K562 (cell line): ENCODE data around the gene CS. TPM values are rescaled to one million over a fixed set of nuclear protein-coding genes. Genes with fewer than 3 reads are reported as not detected.

Experiments
- BHLHE40 ChIP-seq: IDR thresholded peaks from 2 replicates; pipeline ENCODE4 v1.6.1; 2011; ENCODE audit warnings: low read length, improper control_type of control experiment
- CTBP1 ChIP-seq: fragments of 450-650 bp; IDR thresholded peaks from 2 replicates; pipeline ENCODE4 v1.6.1; 2016; ENCODE audit warnings: borderline replicate concordance
- FOXJ3 ChIP-seq: sonication (generic); formaldehyde crosslinking; IDR thresholded peaks from 2 replicates; pipeline ENCODE4 v1.4.0; 2020; ENCODE audit warnings: mild to moderate bottlenecking, missing genetic modification reagents
- HNRNPK ChIP-seq: fragments of 200-400 bp; formaldehyde crosslinking; IDR thresholded peaks from one replicate; pipeline ENCODE4 v1.6.1; 2018; ENCODE audit warnings: mild to moderate bottlenecking, low read depth, low read length; ENCODE audit not compliant: poor library complexity, severe bottlenecking
- JUN ChIP-seq, 2 experiments: sonication (generic) in 1 of 2; formaldehyde crosslinking in 1 of 2; IDR thresholded peaks; 2 replicates each; pipeline versions ENCODE4 v1.6.1 to v1.8.0; 2012 to 2022; ENCODE audit warnings: borderline replicate concordance in 2 of 2, mild to moderate bottlenecking in 2 of 2, improper control_type of control experiment in 1 of 2, low read depth in 1 of 2, low read length in 1 of 2, missing genetic modification reagents in 1 of 2
- MCM3 ChIP-seq: fragments of 450-650 bp; IDR thresholded peaks from 2 replicates; pipeline ENCODE4 v1.6.1; 2016
- NFE2 ChIP-seq: IDR thresholded peaks from 2 replicates; pipeline ENCODE4 v1.6.1; 2014; ENCODE audit warnings: antibody characterized with exemption, low read depth
- POLR3A ChIP-seq: IDR thresholded peaks from 2 replicates; pipeline ENCODE4 v1.6.1; 2011; ENCODE audit warnings: borderline replicate concordance, mild to moderate bottlenecking, moderate library complexity; ENCODE audit not compliant: insufficient read length, insufficient read depth; ENCODE audit errors: extremely low read depth
- RB1 ChIP-seq: fragments of 450-650 bp; IDR thresholded peaks from 2 replicates; pipeline ENCODE4 v1.6.1; 2017; ENCODE audit warnings: low read depth, mild to moderate bottlenecking
- REST ChIP-seq, 2 experiments: fragments of 450-650 bp; formaldehyde crosslinking in 1 of 2; IDR thresholded peaks; 2 replicates each; pipeline versions ENCODE4 v1.4.0 to v1.6.1; 2014 to 2020; ENCODE audit warnings: mild to moderate bottlenecking in 2 of 2, borderline replicate concordance in 1 of 2, low read depth in 1 of 2
- ZNF785 ChIP-seq: fragments of 250-450 bp; sonication (Bioruptor Pico); IDR thresholded peaks from 2 replicates; pipeline ENCODE4 v1.4.0; 2020; ENCODE audit warnings: mild to moderate bottlenecking
- polyA plus RNA-seq, 8 experiments: library from polyadenylated mRNA; depleted of rRNA in 4 of 8; stranded (reverse) in 5 of 8; unstranded in 3 of 8; fragments of >200 nt; fragmentation: Nextera tagmentation in 2 of 8; fragmentation: Illumina TruSeq in 1 of 8; extraction: Ambion mirVana in 2 of 8; extraction: Trizol in 1 of 8; gene quantifications; 2 replicates each; pipeline versions ENCODE4 v1.2.1 to v1.2.3, GENCODE V29; 2011 to 2014; ENCODE audit warnings: inconsistent platforms in 1 of 8, missing spikeins in 1 of 8
- total RNA-seq, 7 experiments: library from RNA; depleted of rRNA in 6 of 7; stranded (reverse); fragments of >200 nt in 6 of 7; fragmentation: Illumina TruSeq in 2 of 7; extraction: Trizol in 2 of 7; gene quantifications; 2 replicates each; pipeline versions ENCODE4 v1.2.1 to v1.2.3, GENCODE V29; 2011 to 2021; ENCODE audit warnings: low replicate concordance in 1 of 7
- TF ChIP-seq, protein P1 (sequence below): fragments of 200-800 bp; sonication (Bioruptor generic); IDR thresholded peaks from 2 replicates; pipeline ENCODE4 v1.6.1; 2017; ENCODE audit warnings: missing genetic modification characterization, missing compliant biosample characterization
- TF ChIP-seq, protein P2 (sequence below), 2 experiments: fragments of 200-800 bp in 1 of 2; sonication (Bioruptor generic) in 1 of 2; sonication (generic) in 1 of 2; formaldehyde crosslinking in 1 of 2; IDR thresholded peaks in 1 of 2; conservative IDR thresholded peaks in 1 of 2; 2 replicates each; pipeline versions ENCODE4 v1.5.0 to v1.6.1; 2016 to 2020; ENCODE audit warnings: missing compliant biosample characterization in 1 of 2, missing genetic modification characterization in 1 of 2, missing genetic modification reagents in 1 of 2

Gene CS
- total and polyA plus RNA-seq, 9 of the 15 experiments (the other 6 are each of a cell fraction or from before 2014, with no cell fraction given), result 99.9 to 390 (median 149) TPM

DNA sequence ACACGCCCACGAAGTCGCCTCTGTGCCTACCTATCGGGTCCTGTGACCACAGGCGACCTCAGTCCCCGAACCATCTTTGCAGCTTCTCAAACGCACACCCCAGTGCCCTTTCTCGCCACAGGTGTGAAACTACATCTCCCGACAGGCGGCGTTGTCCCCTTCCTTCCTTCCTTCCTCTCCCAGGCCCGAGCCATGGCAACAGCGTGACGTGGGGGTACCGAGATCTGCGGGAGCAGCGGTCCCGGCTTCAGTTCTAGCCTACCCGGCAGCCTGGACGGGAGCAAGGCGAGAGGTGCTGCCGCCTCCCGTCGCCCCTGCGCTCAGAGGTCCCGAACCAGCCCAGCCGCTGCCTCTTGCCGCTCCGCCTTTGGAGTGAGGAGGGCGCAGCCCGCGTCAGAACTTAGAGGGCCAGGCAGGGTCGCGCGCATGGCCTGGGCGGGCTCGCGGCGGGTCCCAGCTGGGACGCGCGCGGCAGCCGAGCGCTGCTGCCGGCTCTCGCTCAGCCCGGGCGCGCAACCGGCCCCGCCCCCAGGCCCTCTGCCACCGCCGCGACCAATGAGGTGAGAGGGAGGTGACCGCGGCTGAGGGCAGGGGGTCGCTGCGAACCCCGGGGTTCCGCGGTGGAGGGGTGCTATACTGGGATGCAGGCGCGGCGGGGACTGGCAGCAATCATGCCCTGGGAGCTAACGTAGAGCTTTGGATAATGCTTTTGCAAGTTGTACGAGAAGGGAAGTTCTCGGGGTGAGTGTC, 33.3 kb downstream of the CS start, which contains the start of gene COQ10A (continued):
- TF ChIP-seq MCM3 (no peak), REST (IDR thresholded peaks at IDR 0.05; ENCODE audit: borderline replicate concordance) (no peak; the same call in 1 of the 2 replicates), REST (CRISPR knock-in tag; IDR thresholded peaks at IDR 0.05; ENCODE audit: low read depth) (0 out of 2 replicates have a peak, but pooled peaks have one; percentile 59), BHLHE40 (peak; percentile 31; the same call in 1 of the 2 replicates), JUN (IDR thresholded peaks at IDR 0.05; ENCODE audit: borderline replicate concordance, low read depth, low read length) (no peak; the same call in 1 of the 2 replicates), JUN (CRISPR knock-in tag; IDR thresholded peaks at IDR 0.05; ENCODE audit: borderline replicate concordance) (no peak; the same call in 1 of the 2 replicates), ZNF785 (CRISPR knock-in tag) (no peak), CTBP1 (peak; percentile 98), POLR3A (no peak), HNRNPK (peak; percentile 19), FOXJ3 (no peak), RB1 (peak; percentile 87), NFE2 (no peak)
- TF ChIP-seq, protein P1, sequence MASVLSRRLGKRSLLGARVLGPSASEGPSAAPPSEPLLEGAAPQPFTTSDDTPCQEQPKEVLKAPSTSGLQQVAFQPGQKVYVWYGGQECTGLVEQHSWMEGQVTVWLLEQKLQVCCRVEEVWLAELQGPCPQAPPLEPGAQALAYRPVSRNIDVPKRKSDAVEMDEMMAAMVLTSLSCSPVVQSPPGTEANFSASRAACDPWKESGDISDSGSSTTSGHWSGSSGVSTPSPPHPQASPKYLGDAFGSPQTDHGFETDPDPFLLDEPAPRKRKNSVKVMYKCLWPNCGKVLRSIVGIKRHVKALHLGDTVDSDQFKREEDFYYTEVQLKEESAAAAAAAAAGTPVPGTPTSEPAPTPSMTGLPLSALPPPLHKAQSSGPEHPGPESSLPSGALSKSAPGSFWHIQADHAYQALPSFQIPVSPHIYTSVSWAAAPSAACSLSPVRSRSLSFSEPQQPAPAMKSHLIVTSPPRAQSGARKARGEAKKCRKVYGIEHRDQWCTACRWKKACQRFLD, result peak; percentile 71; the same call in 1 of the 2 replicates
- TF ChIP-seq, protein P2, sequence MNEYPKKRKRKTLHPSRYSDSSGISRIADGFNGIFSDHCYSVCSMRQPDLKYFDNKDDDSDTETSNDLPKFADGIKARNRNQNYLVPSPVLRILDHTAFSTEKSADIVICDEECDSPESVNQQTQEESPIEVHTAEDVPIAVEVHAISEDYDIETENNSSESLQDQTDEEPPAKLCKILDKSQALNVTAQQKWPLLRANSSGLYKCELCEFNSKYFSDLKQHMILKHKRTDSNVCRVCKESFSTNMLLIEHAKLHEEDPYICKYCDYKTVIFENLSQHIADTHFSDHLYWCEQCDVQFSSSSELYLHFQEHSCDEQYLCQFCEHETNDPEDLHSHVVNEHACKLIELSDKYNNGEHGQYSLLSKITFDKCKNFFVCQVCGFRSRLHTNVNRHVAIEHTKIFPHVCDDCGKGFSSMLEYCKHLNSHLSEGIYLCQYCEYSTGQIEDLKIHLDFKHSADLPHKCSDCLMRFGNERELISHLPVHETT (CRISPR knock-in tag; conservative IDR thresholded peaks at IDR 0.05 in 1 of 2, IDR thresholded peaks at IDR 0.05 in 1 of 2), result no peak; a peak in 1 of 4 replicates
